GM23248 (cell line): ENCODE measurements around the gene SMTNL2. TPM values are rescaled to one million over a fixed set of nuclear protein-coding genes. Genes with fewer than 3 reads are reported as not detected.
"Not testable (repeated sequence)": the region's sequence is repeated elsewhere in the genome, so short reads cannot be mapped to it uniquely, and the experiment has no call there.

Source experiments
- DNase-seq: peaks from one replicate; pipeline ENCODE4 v3.0.0-alpha.2; 2015
- H2AFZ ChIP-seq: fragments of 200-600 bp; sonication (generic); 2 replicates; pipeline ENCODE4 v1.6.1; 2016; ENCODE audit warnings: antibody characterized with exemption
- H3F3A ChIP-seq: fragments of 200-600 bp; sonication (generic); 2 replicates; pipeline ENCODE4 v1.6.1; 2016; ENCODE audit warnings: mild to moderate bottlenecking, antibody characterized with exemption, mixed run types; ENCODE audit not compliant: insufficient read depth
- H3K27ac ChIP-seq: fragments of 200-600 bp; sonication (generic); 2 replicates; pipeline ENCODE4 v1.5.1; 2016; ENCODE audit warnings: mild to moderate bottlenecking
- H3K27me3 ChIP-seq: fragments of 200-600 bp; sonication (generic); replicated peaks from 2 replicates; pipeline ENCODE4 v1.6.1; 2016; ENCODE audit warnings: mild to moderate bottlenecking; ENCODE audit not compliant: insufficient read depth
- H3K36me3 ChIP-seq: fragments of 200-600 bp; sonication (generic); 2 replicates; pipeline ENCODE4 v1.6.1; 2016; ENCODE audit warnings: low read depth, mild to moderate bottlenecking
- H3K4me1 ChIP-seq: fragments of 200-600 bp; sonication (generic); 2 replicates; pipeline ENCODE4 v1.6.1; 2016; ENCODE audit warnings: mild to moderate bottlenecking; ENCODE audit not compliant: insufficient read depth
- H3K4me2 ChIP-seq: fragments of 200-600 bp; sonication (generic); one replicate; pipeline ENCODE4 v1.6.1; 2016; ENCODE audit warnings: mild to moderate bottlenecking; ENCODE audit not compliant: unreplicated experiment
- H3K4me3 ChIP-seq: fragments of 200-600 bp; sonication (generic); 2 replicates; pipeline ENCODE4 v1.5.1; 2016; ENCODE audit warnings: mild to moderate bottlenecking
- H3K79me2 ChIP-seq: fragments of 200-600 bp; sonication (generic); 2 replicates; pipeline ENCODE4 v1.6.1; 2016; ENCODE audit warnings: mild to moderate bottlenecking; ENCODE audit not compliant: insufficient read depth
- H3K9ac ChIP-seq: fragments of 200-600 bp; sonication (generic); 2 replicates; pipeline ENCODE4 v1.6.1; 2016; ENCODE audit warnings: mild to moderate bottlenecking
- H3K9me2 ChIP-seq: fragments of 200-600 bp; sonication (generic); 2 replicates; pipeline ENCODE4 v1.6.1; 2016; ENCODE audit warnings: mixed run types, mild to moderate bottlenecking, moderate library complexity; ENCODE audit not compliant: insufficient read depth
- H3K9me3 ChIP-seq: fragments of 200-600 bp; sonication (generic); one replicate; pipeline ENCODE4 v1.6.1; 2017; ENCODE audit warnings: low read depth
- H4K20me1 ChIP-seq: fragments of 200-600 bp; sonication (generic); 2 replicates; pipeline ENCODE4 v1.6.0; 2016; ENCODE audit not compliant: insufficient read depth
- EZH2 ChIP-seq: fragments of 200-600 bp; sonication (generic); IDR thresholded peaks from 2 replicates; pipeline ENCODE4 v1.6.1; 2018; ENCODE audit warnings: antibody characterized with exemption, mild to moderate bottlenecking; ENCODE audit not compliant: insufficient read depth, poor library complexity, severe bottlenecking
- EZH2phosphoT487 ChIP-seq: fragments of 200-600 bp; sonication (generic); IDR thresholded peaks from 2 replicates; pipeline ENCODE4 v1.6.1; 2018; ENCODE audit warnings: antibody characterized with exemption, moderate library complexity, mild to moderate bottlenecking, low read depth; ENCODE audit not compliant: insufficient read depth
- WGBS, 2 experiments: methylation state at CpG; one replicate each; pipeline ENCODE4 v1.1.6; 2015 to 2017; ENCODE audit warnings: low lambda C conversion rate in 2 of 2, low coverage in 1 of 2; ENCODE audit errors: missing lambda C conversion rate in 2 of 2; 5-methylcytosine and 5-hydroxymethylcytosine counted together
- in situ Hi-C: fragments of 300-500 bp; cut with MboI; formaldehyde crosslinking; loops from 2 replicates; pipeline ENCODE4 v1.15.0; 2020
- polyA plus RNA-seq: library from polyadenylated mRNA; unstranded; fragments of >200 nt; fragmentation: Nextera tagmentation; extraction: Ambion mirVana; gene quantifications from 2 replicates; pipeline ENCODE4 v1.2.1, GENCODE V29; 2016
- total RNA-seq: library from RNA; depleted of rRNA; stranded (reverse); fragments of >200 nt; shearing (Covaris generic); gene quantifications from 2 replicates; pipeline ENCODE4 v1.2.3, GENCODE V29; 2014

Gene SMTNL2
- total and polyA plus RNA-seq, 2 experiments from 2014 or later: not detected

- Histone ChIP-seq H3K9ac (no peak overlapping the region), H3K9me2 (no peaks in the 10 kb centered on the region), H3K27ac (no peak overlapping the region), H3K9me3 (no peaks in the 10 kb centered on the region), H3K27me3 (peaks cover 28% of the 10 kb centered on the region), H3K4me3 (no peak overlapping the region), H3K4me2 (no peak overlapping the region), H3K79me2 (no peaks in the 10 kb centered on the region), H3K4me1 (no peaks in the 10 kb centered on the region), H3K36me3 (no peaks in the 10 kb centered on the region), H3F3A (no peaks in the 10 kb centered on the region), H2AFZ (no peak overlapping the region), H4K20me1 (no peaks in the 10 kb centered on the region)
- 74 to 88% methylated on average over 6 to 13 of the region's 13 CpGs for WGBS, 2 experiments
- no peak for DNase-seq
- no peak for TF ChIP-seq EZH2
- no peak for TF ChIP-seq EZH2phosphoT487
- in situ Hi-C loops: no loop called here
Observed at GRCh38 chr17:4600563-4600962, 16.2 kb downstream of the SMTNL2 start.

DNA sequence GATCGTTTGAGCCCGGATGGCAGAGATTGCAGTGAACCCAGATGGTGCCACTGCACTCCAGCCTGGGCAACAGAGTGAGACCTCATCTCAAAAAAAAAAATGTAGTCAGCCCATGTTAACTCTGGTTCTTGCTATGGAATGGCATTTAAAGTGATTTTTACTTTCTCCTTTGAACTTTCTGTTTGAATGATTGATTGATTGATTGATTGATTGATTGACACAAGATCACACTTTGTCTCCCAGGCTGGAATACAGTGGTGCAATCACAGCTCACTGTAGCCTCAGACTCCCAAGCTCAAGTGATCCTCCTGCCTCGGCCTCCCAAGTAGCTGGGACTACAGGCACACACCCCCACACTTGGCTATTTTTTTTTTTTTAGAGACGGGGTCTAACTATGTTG lies 17.0 kb downstream of the SMTNL2 start:
- Histone ChIP-seq H3K27ac (no peak overlapping the region), H4K20me1 (no peaks in the 10 kb centered on the region), H3K79me2 (no peaks in the 10 kb centered on the region), H3K9ac (no peak overlapping the region), H2AFZ (no peak overlapping the region), H3K9me2 (no peaks in the 10 kb centered on the region), H3K9me3 (no peaks in the 10 kb centered on the region), H3K4me3 (no peak overlapping the region), H3K4me2 (no peak overlapping the region), H3K36me3 (no peaks in the 10 kb centered on the region), H3K27me3 (peaks cover 28% of the 10 kb centered on the region), H3F3A (no peaks in the 10 kb centered on the region), H3K4me1 (no peaks in the 10 kb centered on the region)
- WGBS, 2 experiments: 89 to 100% methylated on average over 3 to 4 of the region's 4 CpGs
- in situ Hi-C loops: no loop called here
- no peak for TF ChIP-seq EZH2
- TF ChIP-seq EZH2phosphoT487: no peak
- DNase-seq: no peak

DNA sequence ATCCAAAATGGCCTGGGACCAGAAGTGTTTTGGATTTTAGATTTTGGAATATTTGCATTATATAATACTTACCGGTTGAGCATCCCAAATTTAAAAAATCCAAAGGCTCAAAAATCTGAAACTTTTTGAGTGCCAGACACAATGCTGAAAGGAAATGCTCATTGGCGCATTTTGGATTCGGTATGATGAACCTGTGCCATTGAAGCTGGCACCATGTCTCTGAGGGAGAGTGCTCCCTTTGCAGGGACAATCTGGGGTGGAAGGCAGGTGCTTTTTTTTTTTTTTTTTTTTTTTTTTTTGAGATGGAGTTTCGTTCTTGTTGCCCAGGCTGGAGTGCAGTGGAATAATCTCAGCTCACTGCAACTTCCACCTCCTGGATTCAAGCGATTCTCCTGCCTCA lies 17.7 kb downstream of the SMTNL2 start:
- Histone ChIP-seq H3K27me3 (peaks cover 33% of the 10 kb centered on the region), H3F3A (no peaks in the 10 kb centered on the region), H2AFZ (no peak overlapping the region), H4K20me1 (no peaks in the 10 kb centered on the region), H3K9me2 (no peaks in the 10 kb centered on the region), H3K4me2 (no peak overlapping the region), H3K4me3 (no peak overlapping the region), H3K9ac (no peak overlapping the region), H3K27ac (no peak overlapping the region), H3K36me3 (no peaks in the 10 kb centered on the region), H3K9me3 (no peaks in the 10 kb centered on the region), H3K4me1 (no peaks in the 10 kb centered on the region), H3K79me2 (no peaks in the 10 kb centered on the region)
- WGBS, 2 experiments: 65% methylated on average over 5 of the region's 5 CpGs
- TF ChIP-seq EZH2 (no peak), EZH2phosphoT487 (no peak)
- no peak for DNase-seq
- in situ Hi-C loops: no loop called here

GRCh38 chr17:4604111-4604644 lies 19.8 kb downstream of the SMTNL2 start:
- no peaks in the 10 kb centered on the region for H3F3A ChIP-seq
- WGBS, 2 experiments: 48 to 50% methylated on average over 18 of the region's 18 CpGs
- in situ Hi-C loops: no loop called here
- H3K9me3 ChIP-seq: no peaks in the 10 kb centered on the region
- H3K27ac ChIP-seq: no peak overlapping the region
- no peaks in the 10 kb centered on the region for H3K36me3 ChIP-seq
- H3K9ac ChIP-seq: no peak overlapping the region
- H3K79me2 ChIP-seq: no peaks in the 10 kb centered on the region
- peak; percentile 36 for DNase-seq
- H2AFZ ChIP-seq: no peak overlapping the region
- no peaks in the 10 kb centered on the region for H4K20me1 ChIP-seq
- H3K27me3 ChIP-seq: peaks cover 35% of the 10 kb centered on the region
- no peaks in the 10 kb centered on the region for H3K4me1 ChIP-seq
- TF ChIP-seq EZH2phosphoT487: no peak
- no peak for TF ChIP-seq EZH2
- no peak overlapping the region for H3K4me3 ChIP-seq
- H3K4me2 ChIP-seq: no peak overlapping the region
- no peaks in the 10 kb centered on the region for H3K9me2 ChIP-seq

DNA sequence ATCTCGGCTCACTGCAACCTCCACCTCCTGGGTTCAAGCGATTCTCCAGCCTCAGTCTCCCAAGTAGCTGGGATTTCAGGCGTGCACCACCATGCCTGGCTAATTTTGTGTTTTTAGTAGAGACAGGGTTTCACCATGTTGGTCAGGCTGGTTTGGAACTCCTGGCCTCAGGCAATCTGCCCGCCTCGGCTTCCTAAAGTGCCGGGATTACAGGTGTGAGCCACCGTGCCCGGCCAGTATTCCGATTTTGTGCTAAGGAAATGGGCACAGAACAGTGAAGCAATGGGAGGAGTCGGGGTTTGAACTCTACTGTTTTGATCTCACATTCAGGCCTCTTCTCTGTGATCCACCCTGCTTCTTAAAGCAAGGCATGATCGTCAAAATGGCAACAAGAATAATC lies 20.4 kb downstream of the SMTNL2 start:
- H3K4me1 ChIP-seq, in situ Hi-C loops, H3F3A ChIP-seq, H3K9ac ChIP-seq, H3K36me3 ChIP-seq, H2AFZ ChIP-seq, H3K27ac ChIP-seq, H3K4me2 ChIP-seq, DNase-seq, H3K4me3 ChIP-seq, H3K79me2 ChIP-seq, H3K9me2 ChIP-seq, H3K9me3 ChIP-seq, H4K20me1 ChIP-seq: not testable (repeated sequence)
- H3K27me3 ChIP-seq: peaks cover 34% of the 10 kb centered on the region
- 53 to 58% methylated on average over 10 to 11 of the region's 11 CpGs for WGBS, 2 experiments
